CD4-positive, alpha-beta T cell treated with Interleukin-4 for 4 hours (primary cell): ENCODE measurements around the gene TRIM58.

Experiments
- DNase-seq: peaks from one replicate; pipeline ENCODE4 v3.0.0-alpha.2; 2020

Gene TRIM58

GRCh38 chr1:247857069-247857984, at the start of gene TRIM58:
TRIM58 (plus strand) TSS chr1:247857187; CDS start chr1:247857247, 60 bp downstream.
- DNase-seq: no peak

- no peak for DNase-seq
Measured at GRCh38 chr1:247812637-247813036, 44.4 kb upstream of the TRIM58 start.

- DNase-seq: no peak
Measured at GRCh38 chr1:247822060-247822459, 34.9 kb upstream of the TRIM58 start.

- DNase-seq: no peak
Measured at GRCh38 chr1:247824023-247824422, 33.0 kb upstream of the TRIM58 start, which contains the start of gene OR14A16. OR14A16 (minus strand) TSS chr1:247824119; CDS start chr1:247815729, 8,390 bp downstream.

- no peak for DNase-seq
Measured at GRCh38 chr1:247825362-247825761, 31.6 kb upstream of the TRIM58 start.

- DNase-seq: no peak
Measured at GRCh38 chr1:247829656-247830055, 27.3 kb upstream of the TRIM58 start.

GRCh38 chr1:247833601-247834000, 23.4 kb upstream of the TRIM58 start:
- DNase-seq: no peak

GRCh38 chr1:247840818-247841217, 16.2 kb upstream of the TRIM58 start:
- DNase-seq: no peak

- no peak for DNase-seq
Measured at GRCh38 chr1:247841796-247842195, 15.2 kb upstream of the TRIM58 start, which contains the start of gene OR11L1. OR11L1 (minus strand) TSS chr1:247841896; CDS start chr1:247841896, 0 bp downstream.

GRCh38 chr1:247843411-247843810, 13.6 kb upstream of the TRIM58 start:
- DNase-seq: no peak

- DNase-seq: no peak
Measured at GRCh38 chr1:247845011-247845692, 11.8 kb upstream of the TRIM58 start.

GRCh38 chr1:247845693-247846017, 11.3 kb upstream of the TRIM58 start:
- no peak for DNase-seq

- DNase-seq: no peak
Measured at GRCh38 chr1:247848346-247848745, 8.6 kb upstream of the TRIM58 start.

- no peak for DNase-seq
Measured at GRCh38 chr1:247849616-247850015, 7.4 kb upstream of the TRIM58 start.

- DNase-seq: no peak
Measured at GRCh38 chr1:247854899-247855545, 2.0 kb upstream of the TRIM58 start.

- no peak for DNase-seq
Measured at GRCh38 chr1:247855911-247856310, 1.1 kb upstream of the TRIM58 start.

- DNase-seq: no peak
Measured at GRCh38 chr1:247857985-247858619, 1.1 kb downstream of the TRIM58 start.

- no peak for DNase-seq
Measured at GRCh38 chr1:247862756-247863155, 5.8 kb downstream of the TRIM58 start.

- no peak for DNase-seq
Measured at GRCh38 chr1:247864644-247865043, 7.7 kb downstream of the TRIM58 start.

GRCh38 chr1:247865416-247865815, 8.4 kb downstream of the TRIM58 start:
- no peak for DNase-seq

GRCh38 chr1:247883346-247883745, 26.4 kb downstream of the TRIM58 start:
- no peak for DNase-seq

- no peak for DNase-seq
Measured at GRCh38 chr1:247884797-247885413, 27.9 kb downstream of the TRIM58 start.
